Mucosa of stomach (tissue), 1 donor: ENCODE measurements around the gene RAD23B.

Experiments
- H3K27me3 ChIP-seq: one replicate; pipeline ENCODE4 v1.7.0; 2013; ENCODE audit warnings: mild to moderate bottlenecking, low read length; ENCODE audit not compliant: control insufficient read depth, insufficient read depth
- H3K36me3 ChIP-seq: one replicate; pipeline ENCODE4 v1.7.0; 2013; ENCODE audit warnings: low read length; ENCODE audit not compliant: control insufficient read depth, insufficient read depth
- H3K4me1 ChIP-seq: one replicate; pipeline ENCODE4 v1.7.0; 2013; ENCODE audit warnings: mild to moderate bottlenecking, low read length; ENCODE audit not compliant: control insufficient read depth, insufficient read depth
- H3K4me3 ChIP-seq: one replicate; pipeline ENCODE4 v1.7.0; 2013; ENCODE audit warnings: low read length
- H3K9ac ChIP-seq: one replicate; pipeline ENCODE4 v1.7.0; 2013; ENCODE audit warnings: mild to moderate bottlenecking, low read length, moderate library complexity
- H3K9me3 ChIP-seq: one replicate; pipeline ENCODE4 v1.7.0; 2013; ENCODE audit warnings: mild to moderate bottlenecking, low read length, moderate library complexity; ENCODE audit not compliant: control insufficient read depth
- donor health status: Pancreatic carcinoma.

Gene RAD23B

GRCh38 chr9:107375651-107376369 is 92.7 kb downstream of the RAD23B start:
- Histone ChIP-seq H3K9ac (no peak overlapping the region), H3K4me1 (no peaks in the 10 kb centered on the region), H3K9me3 (no peaks in the 10 kb centered on the region), H3K4me3 (no peak overlapping the region), H3K27me3 (no peaks in the 10 kb centered on the region), H3K36me3 (no peaks in the 10 kb centered on the region)

GRCh38 chr9:107378006-107378405 is 94.9 kb downstream of the RAD23B start:
- H3K27me3 ChIP-seq: no peaks in the 10 kb centered on the region
- no peaks in the 10 kb centered on the region for H3K36me3 ChIP-seq
- no peaks in the 10 kb centered on the region for H3K9me3 ChIP-seq
- no peak overlapping the region for H3K9ac ChIP-seq
- no peak overlapping the region for H3K4me3 ChIP-seq
- no peaks in the 10 kb centered on the region for H3K4me1 ChIP-seq
